ENCODE data around the gene SORCS3.

The SORCS3 gene

DNA sequence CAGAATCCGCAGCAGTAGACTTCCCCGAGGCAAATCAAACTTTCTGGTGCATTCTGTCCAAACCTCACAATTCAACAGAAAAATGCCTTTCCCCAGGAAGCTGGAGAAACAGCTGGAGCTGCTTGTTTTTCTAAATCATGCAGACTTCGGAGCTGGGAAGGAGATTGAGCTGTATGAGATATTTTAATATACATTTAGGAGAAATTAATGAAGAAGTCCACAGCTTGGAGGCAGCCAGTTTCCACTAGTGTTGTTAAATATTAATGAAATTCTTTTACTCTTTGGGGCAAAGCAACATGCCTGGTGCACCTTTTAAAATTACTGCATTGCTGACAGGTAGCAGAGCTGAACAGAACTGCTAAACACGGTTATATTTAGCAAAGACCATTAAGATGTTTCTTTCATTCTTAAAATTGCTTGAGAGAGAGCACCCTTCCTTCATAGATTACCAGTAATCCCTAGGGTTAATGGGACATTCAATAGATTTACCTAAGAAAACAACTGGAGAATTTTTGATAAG is 566.4 kb downstream of the SORCS3 start:
- Histone ChIP-seq H3K4me3 (ENCODE audit: low read length) (no peak overlapping the region), H3K4me1 (ENCODE audit: control insufficient read depth, insufficient read depth, low read length) (no peaks in the 10 kb centered on the region), H3K36me3 (ENCODE audit: control insufficient read depth, insufficient read depth, low read length) (no peaks in the 10 kb centered on the region), H3K27ac (ENCODE audit: low read length) (no peak overlapping the region), H3K27me3 (ENCODE audit: control insufficient read depth, insufficient read depth, low read length) (no peaks in the 10 kb centered on the region), H3K9me3 (ENCODE audit: control insufficient read depth, insufficient read depth, low read length) (no peaks in the 10 kb centered on the region)
- no CpG with 5 or more reads among the region's 4 CpGs for WGBS (ENCODE audit: insufficient coverage, insufficient read length)
- DNase-seq (ENCODE audit: low read depth, low spot score), result no peak

DNA sequence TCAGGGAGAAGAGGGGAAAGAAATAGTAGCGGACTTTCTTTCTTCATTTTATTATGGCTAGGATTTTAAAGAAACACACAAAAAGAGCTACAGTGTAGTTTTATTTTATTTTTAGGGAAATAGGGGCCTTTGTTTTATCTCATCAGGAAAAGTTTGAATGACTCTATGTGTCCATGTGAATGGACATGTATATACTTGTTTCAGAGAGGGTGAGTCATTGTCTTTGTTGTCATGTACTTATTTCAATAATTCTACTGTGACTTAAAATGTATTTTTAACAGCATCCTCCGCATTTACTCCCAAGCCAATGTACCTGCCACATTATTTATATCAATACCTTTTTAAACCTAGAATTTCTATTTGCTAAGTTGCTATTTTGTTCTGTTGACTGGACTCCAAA is 569.5 kb downstream of the SORCS3 start:
- H3K4me3 ChIP-seq (ENCODE audit: low read length), result no peak overlapping the region
- no peak overlapping the region for H3K27ac ChIP-seq (ENCODE audit: low read length)
- no peaks in the 10 kb centered on the region for H3K36me3 ChIP-seq (ENCODE audit: control insufficient read depth, insufficient read depth, low read length)
- no CpG with 5 or more reads among the region's 2 CpGs for WGBS (ENCODE audit: insufficient coverage, insufficient read length)
- no peaks in the 10 kb centered on the region for H3K9me3 ChIP-seq (ENCODE audit: control insufficient read depth, insufficient read depth, low read length)
- no peaks in the 10 kb centered on the region for H3K4me1 ChIP-seq (ENCODE audit: control insufficient read depth, insufficient read depth, low read length)
- H3K27me3 ChIP-seq (ENCODE audit: control insufficient read depth, insufficient read depth, low read length), result no peaks in the 10 kb centered on the region
- no peak for DNase-seq (ENCODE audit: low read depth, low spot score)

DNA sequence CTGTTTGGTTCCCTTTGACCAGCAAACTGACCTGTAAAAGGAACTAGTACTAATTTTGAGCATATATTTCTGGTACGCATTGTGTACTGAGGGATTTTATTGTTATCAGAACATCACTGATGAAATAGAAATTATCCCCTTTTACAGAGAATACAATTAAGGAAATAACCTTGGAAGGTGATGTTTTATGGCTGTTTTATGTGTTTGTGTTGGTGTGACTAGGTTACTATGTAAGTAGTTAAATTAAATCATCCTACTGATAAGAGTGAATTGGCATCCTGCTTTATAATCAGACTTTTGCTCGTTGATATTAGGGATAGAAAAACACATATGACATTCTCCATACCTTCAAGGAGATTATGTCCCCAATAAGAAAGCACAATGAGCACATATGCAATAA is 596.6 kb downstream of the SORCS3 start:
- WGBS (ENCODE audit: insufficient coverage, insufficient read length), result no CpG with 5 or more reads among the region's 2 CpGs
- H3K36me3 ChIP-seq (ENCODE audit: control insufficient read depth, insufficient read depth, low read length), result no peaks in the 10 kb centered on the region
- no peak overlapping the region for H3K4me3 ChIP-seq (ENCODE audit: low read length)
- H3K27ac ChIP-seq (ENCODE audit: low read length), result no peak overlapping the region
- no peak for DNase-seq (ENCODE audit: low read depth, low spot score)
- no peaks in the 10 kb centered on the region for H3K27me3 ChIP-seq (ENCODE audit: control insufficient read depth, insufficient read depth, low read length)
- H3K9me3 ChIP-seq (ENCODE audit: control insufficient read depth, insufficient read depth, low read length), result no peaks in the 10 kb centered on the region
- H3K4me1 ChIP-seq (ENCODE audit: control insufficient read depth, insufficient read depth, low read length), result no peaks in the 10 kb centered on the region

DNA sequence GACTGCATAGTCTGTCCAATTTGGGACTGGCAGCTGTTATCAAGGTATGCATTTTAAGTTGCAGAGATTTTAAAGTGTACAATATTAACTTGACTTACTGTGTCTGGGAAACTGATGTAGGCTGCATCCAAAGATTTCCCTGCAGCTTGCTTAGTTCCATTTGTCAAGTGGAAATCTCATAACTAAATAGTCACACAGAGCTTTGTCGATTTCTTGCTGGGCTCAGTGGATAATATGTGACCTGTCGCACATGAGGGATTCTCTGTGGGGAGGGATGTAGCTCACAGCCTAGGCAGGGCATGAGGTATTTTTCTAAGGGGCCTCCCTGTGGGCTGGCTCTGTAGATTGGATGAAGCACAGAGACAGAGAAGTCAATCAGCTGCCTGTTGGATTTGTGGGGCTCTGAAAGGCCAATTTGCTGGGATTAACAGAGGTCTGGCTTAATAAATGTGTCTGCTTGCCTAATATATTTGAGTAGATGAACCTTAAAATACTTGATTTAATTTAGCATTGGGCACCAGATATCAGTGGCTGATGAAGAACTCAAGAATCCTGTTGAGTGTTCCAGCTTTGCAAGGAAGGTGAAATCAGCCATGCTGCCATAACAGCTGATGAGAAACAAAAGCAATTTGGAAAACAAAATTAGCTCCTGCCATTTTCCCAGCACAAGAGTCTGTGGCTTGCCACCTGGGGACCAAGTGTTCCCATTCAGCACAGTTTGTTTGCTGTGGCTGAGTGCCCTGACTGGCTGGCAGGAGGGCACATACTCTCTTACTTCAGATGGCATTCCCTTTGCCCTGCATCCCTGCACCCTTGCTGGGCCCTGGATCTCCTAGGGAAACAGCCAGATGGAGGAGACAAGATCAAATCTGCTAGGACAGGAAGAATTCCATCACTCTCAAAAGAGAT is 598.5 kb downstream of the SORCS3 start:
- no CpG with 5 or more reads among the region's 2 CpGs for WGBS (ENCODE audit: insufficient coverage, insufficient read length)
- Histone ChIP-seq H3K36me3 (ENCODE audit: control insufficient read depth, insufficient read depth, low read length) (no peaks in the 10 kb centered on the region), H3K4me3 (ENCODE audit: low read length) (no peak overlapping the region)

DNA sequence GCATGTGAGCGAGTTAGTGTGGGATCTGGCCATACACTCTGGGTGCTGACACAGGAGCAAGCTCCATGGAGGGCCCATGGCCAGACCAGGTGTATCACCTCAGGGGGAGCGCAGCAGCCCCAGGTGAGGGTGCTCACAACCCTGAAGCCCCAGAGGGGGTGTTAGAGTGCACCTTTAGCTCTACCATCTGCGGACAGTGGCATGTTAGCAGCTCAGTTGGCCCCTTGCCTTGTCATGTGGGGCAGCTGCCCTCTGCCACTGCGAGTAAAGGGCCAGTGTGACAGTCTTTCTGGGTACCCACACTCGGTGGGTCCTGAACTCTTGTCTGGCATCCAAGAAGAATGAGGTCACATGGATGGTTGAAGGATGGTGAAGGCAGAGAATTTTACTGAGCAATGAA is 600.2 kb downstream of the SORCS3 start:
- H3K4me3 ChIP-seq (ENCODE audit: low read length), result no peak overlapping the region
- H3K9me3 ChIP-seq (ENCODE audit: control insufficient read depth, insufficient read depth, low read length), result no peaks in the 10 kb centered on the region
- no CpG with 5 or more reads among the region's 5 CpGs for WGBS (ENCODE audit: insufficient coverage, insufficient read length)
- H3K27ac ChIP-seq (ENCODE audit: low read length), result no peak overlapping the region
- no peaks in the 10 kb centered on the region for H3K4me1 ChIP-seq (ENCODE audit: control insufficient read depth, insufficient read depth, low read length)
- H3K27me3 ChIP-seq (ENCODE audit: control insufficient read depth, insufficient read depth, low read length), result no peaks in the 10 kb centered on the region
- no peak for DNase-seq (ENCODE audit: low read depth, low spot score)
- no peaks in the 10 kb centered on the region for H3K36me3 ChIP-seq (ENCODE audit: control insufficient read depth, insufficient read depth, low read length)

More for the DNA sequence above, 598.5 kb downstream of the SORCS3 start:
- H3K4me1 ChIP-seq (ENCODE audit: control insufficient read depth, insufficient read depth, low read length), result no peaks in the 10 kb centered on the region
- no peak for DNase-seq (ENCODE audit: low read depth, low spot score)
- H3K27me3 ChIP-seq (ENCODE audit: control insufficient read depth, insufficient read depth, low read length), result no peaks in the 10 kb centered on the region
- H3K9me3 ChIP-seq (ENCODE audit: control insufficient read depth, insufficient read depth, low read length), result no peaks in the 10 kb centered on the region
- H3K27ac ChIP-seq (ENCODE audit: low read length), result no peak overlapping the region

DNA sequence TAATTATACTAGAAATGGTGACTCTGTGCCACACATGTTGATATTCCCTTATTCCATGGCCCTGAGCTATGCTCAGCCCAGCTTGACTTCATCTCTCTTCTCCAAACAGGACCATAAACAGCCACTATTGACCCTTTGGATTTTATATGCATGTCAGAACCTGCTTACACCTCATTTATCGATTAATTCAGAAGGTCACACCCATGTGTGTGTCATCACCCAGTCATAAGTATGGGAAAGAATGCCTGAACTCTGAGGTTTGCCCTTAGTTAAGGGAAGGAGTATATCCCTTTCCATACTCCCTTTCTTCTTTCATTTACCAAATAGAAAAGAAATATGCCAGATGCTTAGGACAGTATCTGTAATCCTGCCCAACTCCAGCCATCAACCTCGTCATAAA is 602.3 kb downstream of the SORCS3 start:
- Histone ChIP-seq H3K4me3 (ENCODE audit: low read length) (no peak overlapping the region), H3K4me1 (ENCODE audit: control insufficient read depth, insufficient read depth, low read length) (no peaks in the 10 kb centered on the region), H3K9me3 (ENCODE audit: control insufficient read depth, insufficient read depth, low read length) (no peaks in the 10 kb centered on the region), H3K36me3 (ENCODE audit: control insufficient read depth, insufficient read depth, low read length) (no peaks in the 10 kb centered on the region), H3K27ac (ENCODE audit: low read length) (no peak overlapping the region), H3K27me3 (ENCODE audit: control insufficient read depth, insufficient read depth, low read length) (no peaks in the 10 kb centered on the region)
- no peak for DNase-seq (ENCODE audit: low read depth, low spot score)
- no CpG with 5 or more reads among the region's 2 CpGs for WGBS (ENCODE audit: insufficient coverage, insufficient read length)

DNA sequence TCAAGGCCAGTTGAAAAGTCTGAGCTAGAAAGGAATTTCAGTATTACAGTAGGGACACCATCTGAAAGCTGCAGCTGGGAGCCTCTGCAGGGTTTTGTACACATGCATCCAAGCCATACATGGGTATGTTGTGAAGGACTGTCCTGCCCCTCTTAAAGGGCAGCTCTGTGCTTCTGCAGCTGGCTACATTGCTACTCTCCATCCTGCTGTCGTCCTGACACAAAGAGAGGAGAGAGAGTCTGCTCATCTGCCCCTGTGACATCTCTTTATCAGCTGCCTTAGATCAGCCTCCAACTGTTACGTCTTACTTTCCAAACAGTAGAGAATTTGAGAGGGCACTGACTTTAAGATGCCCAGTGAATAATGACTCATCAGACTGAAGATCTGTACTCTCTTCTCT is 602.7 kb downstream of the SORCS3 start:
- H3K36me3 ChIP-seq (ENCODE audit: control insufficient read depth, insufficient read depth, low read length), result no peaks in the 10 kb centered on the region
- no peaks in the 10 kb centered on the region for H3K9me3 ChIP-seq (ENCODE audit: control insufficient read depth, insufficient read depth, low read length)
- no peak for DNase-seq (ENCODE audit: low read depth, low spot score)
- WGBS (ENCODE audit: insufficient coverage, insufficient read length), result no CpG with 5 or more reads among the region's 2 CpGs
- no peaks in the 10 kb centered on the region for H3K4me1 ChIP-seq (ENCODE audit: control insufficient read depth, insufficient read depth, low read length)
- H3K4me3 ChIP-seq (ENCODE audit: low read length), result no peak overlapping the region
- no peaks in the 10 kb centered on the region for H3K27me3 ChIP-seq (ENCODE audit: control insufficient read depth, insufficient read depth, low read length)
- no peak overlapping the region for H3K27ac ChIP-seq (ENCODE audit: low read length)

DNA sequence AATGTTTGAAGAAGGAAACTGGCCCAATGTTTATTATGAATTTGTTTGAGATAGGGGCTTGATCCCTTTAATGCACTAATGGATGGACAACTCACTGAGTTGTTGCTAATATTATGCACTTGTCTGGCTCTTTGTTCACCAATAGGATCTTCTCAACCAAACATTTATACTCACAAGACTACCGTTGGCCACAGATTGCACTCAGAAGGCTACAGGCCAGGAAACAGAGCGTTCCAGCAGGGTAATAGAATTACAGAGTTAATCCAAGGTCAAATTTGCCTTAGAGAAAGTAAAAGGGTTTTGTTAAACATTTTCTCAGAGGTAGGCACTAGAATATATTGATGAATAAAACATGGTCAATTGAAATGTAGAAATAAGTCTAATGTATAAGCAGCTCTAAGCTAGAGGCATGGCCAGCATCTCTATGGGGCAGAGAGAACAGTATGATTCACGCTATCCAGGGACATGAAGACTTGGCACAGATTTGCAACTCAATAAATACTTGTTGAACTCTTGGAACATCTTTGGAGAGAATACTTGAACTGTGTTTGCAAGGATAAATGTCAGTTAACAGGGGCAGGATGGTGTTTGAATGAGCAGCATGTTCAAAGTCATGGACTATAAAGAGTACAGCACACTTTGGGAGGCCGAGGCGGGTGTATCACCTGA is 606.9 kb downstream of the SORCS3 start:
- Histone ChIP-seq H3K36me3 (ENCODE audit: control insufficient read depth, insufficient read depth, low read length) (no peaks in the 10 kb centered on the region), H3K9me3 (ENCODE audit: control insufficient read depth, insufficient read depth, low read length) (no peaks in the 10 kb centered on the region), H3K4me1 (ENCODE audit: control insufficient read depth, insufficient read depth, low read length) (peaks cover 3% of the 10 kb centered on the region), H3K27me3 (ENCODE audit: control insufficient read depth, insufficient read depth, low read length) (no peaks in the 10 kb centered on the region), H3K27ac (ENCODE audit: low read length) (no peak overlapping the region), H3K4me3 (ENCODE audit: low read length) (no peak overlapping the region)
- no CpG with 5 or more reads among the region's 5 CpGs for WGBS (ENCODE audit: insufficient coverage, insufficient read length)
- DNase-seq (ENCODE audit: low read depth, low spot score), result no peak

DNA sequence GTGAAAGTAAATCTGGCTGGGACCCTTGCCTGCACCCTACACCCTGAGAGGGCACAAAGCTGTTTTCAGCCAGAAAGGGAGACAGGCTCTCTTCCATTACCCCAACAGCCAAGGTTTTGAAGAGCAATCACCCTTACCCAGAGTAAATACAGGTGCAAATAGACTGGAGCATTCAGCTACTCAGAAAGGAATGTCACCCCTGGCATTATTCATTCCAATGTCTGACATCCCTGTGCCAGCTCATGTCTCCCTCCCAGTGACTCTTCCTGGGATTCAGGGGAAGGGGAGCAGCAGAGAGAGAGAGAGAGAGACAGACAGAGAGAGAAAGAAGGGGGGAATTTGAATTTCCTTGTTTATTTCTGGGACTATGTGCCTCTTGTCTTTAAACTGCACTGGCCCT is 611.8 kb downstream of the SORCS3 start:
- no peaks in the 10 kb centered on the region for H3K9me3 ChIP-seq (ENCODE audit: control insufficient read depth, insufficient read depth, low read length)

DNA sequence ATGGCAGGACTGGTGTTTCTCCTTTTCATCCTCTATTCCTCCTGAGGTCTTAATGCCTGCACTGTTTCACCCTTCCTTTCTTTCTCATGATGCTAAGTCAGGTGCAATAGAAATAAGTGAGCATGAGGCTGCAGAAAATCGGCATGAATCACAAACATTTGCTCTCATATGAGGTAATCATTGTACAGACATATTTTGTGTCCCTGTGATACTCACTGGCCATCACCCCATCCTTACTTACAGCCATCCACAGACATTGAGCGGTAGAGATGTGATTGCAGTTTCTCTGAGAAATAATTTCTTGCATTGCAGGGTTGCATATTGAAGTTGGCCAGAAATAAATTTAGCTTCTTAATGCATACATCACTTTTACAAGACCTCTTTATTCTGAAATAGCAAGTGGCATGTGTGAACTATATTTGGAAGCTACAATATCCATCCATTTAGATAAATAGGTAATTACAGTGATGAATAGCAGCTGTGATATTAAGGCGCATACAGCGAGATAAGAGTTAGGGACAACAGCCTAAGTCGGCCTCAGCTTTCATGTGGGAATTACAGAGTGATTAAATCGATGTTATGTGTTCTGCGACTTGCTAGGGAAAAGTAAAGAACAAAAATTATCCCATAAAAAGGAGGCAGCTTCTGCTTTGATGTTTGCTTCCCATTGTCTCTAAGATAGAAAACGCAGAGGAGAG is 612.6 kb downstream of the SORCS3 start:
- Histone ChIP-seq H3K4me3 (ENCODE audit: low read length) (no peak overlapping the region), H3K36me3 (ENCODE audit: control insufficient read depth, insufficient read depth, low read length) (no peaks in the 10 kb centered on the region), H3K9me3 (ENCODE audit: control insufficient read depth, insufficient read depth, low read length) (no peaks in the 10 kb centered on the region), H3K27me3 (ENCODE audit: control insufficient read depth, insufficient read depth, low read length) (no peaks in the 10 kb centered on the region), H3K27ac (ENCODE audit: low read length) (no peak overlapping the region), H3K4me1 (ENCODE audit: control insufficient read depth, insufficient read depth, low read length) (peaks cover 3% of the 10 kb centered on the region)
- no peak for DNase-seq (ENCODE audit: low read depth, low spot score)
- no CpG with 5 or more reads among the region's 8 CpGs for WGBS (ENCODE audit: insufficient coverage, insufficient read length)

More for the DNA sequence above, 611.8 kb downstream of the SORCS3 start:
- H3K27me3 ChIP-seq (ENCODE audit: control insufficient read depth, insufficient read depth, low read length), result no peaks in the 10 kb centered on the region
- no peaks in the 10 kb centered on the region for H3K36me3 ChIP-seq (ENCODE audit: control insufficient read depth, insufficient read depth, low read length)
- DNase-seq (ENCODE audit: low read depth, low spot score), result no peak
- peaks cover 3% of the 10 kb centered on the region for H3K4me1 ChIP-seq (ENCODE audit: control insufficient read depth, insufficient read depth, low read length)
- no peak overlapping the region for H3K4me3 ChIP-seq (ENCODE audit: low read length)
- H3K27ac ChIP-seq (ENCODE audit: low read length), result no peak overlapping the region
